ENCODE measurements around the gene CREG2.

The CREG2 gene

GRCh38 chr2:101409699-101410098 is 22.4 kb upstream of the CREG2 start:
- DNase-seq (ENCODE audit: low read depth in 2 of 2) = no peak

GRCh38 chr2:101408925-101409324 is 21.6 kb upstream of the CREG2 start:
- DNase-seq (ENCODE audit: low read depth in 2 of 2) = no peak

- no peak for DNase-seq (ENCODE audit: low read depth in 2 of 2)
These were observed 18.1 kb upstream of the CREG2 start for GRCh38 chr2:101405351-101405899.

GRCh38 chr2:101403745-101404144 is 16.4 kb upstream of the CREG2 start:
- DNase-seq (ENCODE audit: low read depth in 2 of 2) = no peak

- no peak for DNase-seq (ENCODE audit: low read depth in 2 of 2)
These were observed 15.3 kb upstream of the CREG2 start for GRCh38 chr2:101402630-101403029.

GRCh38 chr2:101401906-101402305 is 14.6 kb upstream of the CREG2 start:
- no peak for DNase-seq (ENCODE audit: low read depth in 2 of 2)

GRCh38 chr2:101401326-101401665 is 14.0 kb upstream of the CREG2 start:
- no peak for DNase-seq (ENCODE audit: low read depth in 2 of 2)

- no peak for DNase-seq (ENCODE audit: low read depth in 2 of 2)
These were observed 13.4 kb upstream of the CREG2 start for GRCh38 chr2:101400506-101401325.

- no peak for DNase-seq (ENCODE audit: low read depth in 2 of 2)
These were observed 12.7 kb upstream of the CREG2 start for GRCh38 chr2:101400048-101400447.

GRCh38 chr2:101399021-101399799 is 11.9 kb upstream of the CREG2 start:
- no peak for DNase-seq (ENCODE audit: low read depth in 2 of 2)

GRCh38 chr2:101398116-101398821 is 11.0 kb upstream of the CREG2 start:
- DNase-seq (ENCODE audit: low read depth in 2 of 2) = no peak

GRCh38 chr2:101396316-101396717 is 9.0 kb upstream of the CREG2 start:
- DNase-seq (ENCODE audit: low read depth in 2 of 2) = no peak

- no peak for DNase-seq (ENCODE audit: low read depth in 2 of 2)
These were observed 8.4 kb upstream of the CREG2 start for GRCh38 chr2:101395545-101396315.

GRCh38 chr2:101388232-101388631 is 929 bp upstream of the CREG2 start:
- DNase-seq (ENCODE audit: low read depth in 2 of 2) = no peak

GRCh38 chr2:101386599-101387150 is 628 bp downstream of the CREG2 start:
- DNase-seq (ENCODE audit: low read depth in 2 of 2) = no peak

- no peak for DNase-seq (ENCODE audit: low read depth in 2 of 2)
These were observed 4.2 kb downstream of the CREG2 start for GRCh38 chr2:101383016-101383541.

- DNase-seq (ENCODE audit: low read depth in 2 of 2) = no peak
These were observed 4.9 kb downstream of the CREG2 start for GRCh38 chr2:101382442-101382841.

GRCh38 chr2:101380376-101380775 is 6.9 kb downstream of the CREG2 start:
- DNase-seq (ENCODE audit: low read depth in 2 of 2) = no peak

GRCh38 chr2:101379091-101379490 is 8.2 kb downstream of the CREG2 start:
- DNase-seq (ENCODE audit: low read depth in 2 of 2) = no peak

- DNase-seq (ENCODE audit: low read depth in 2 of 2) = no peak
These were observed 11.7 kb downstream of the CREG2 start for GRCh38 chr2:101375653-101376052.

All from stimulated activated CD4-positive, alpha-beta T cell treated with anti-CD3 and anti-CD28 coated beads, Interleukin-1b, Interleukin-23, amount 100 ng/mL, for 1 hour (primary cell).